GM21528 (cell line): ENCODE measurements around the gene GALNT1.

ENCODE experiments used
- ATAC-seq: cut with Tn5 transposase; IDR thresholded peaks from one replicate; pipeline ENCODE4 v1.9.1; 2021; ENCODE audit warnings: mild to moderate bottlenecking, moderate library complexity; ENCODE audit not compliant: unreplicated experiment, low FRiP score

GALNT1 gene

DNA sequence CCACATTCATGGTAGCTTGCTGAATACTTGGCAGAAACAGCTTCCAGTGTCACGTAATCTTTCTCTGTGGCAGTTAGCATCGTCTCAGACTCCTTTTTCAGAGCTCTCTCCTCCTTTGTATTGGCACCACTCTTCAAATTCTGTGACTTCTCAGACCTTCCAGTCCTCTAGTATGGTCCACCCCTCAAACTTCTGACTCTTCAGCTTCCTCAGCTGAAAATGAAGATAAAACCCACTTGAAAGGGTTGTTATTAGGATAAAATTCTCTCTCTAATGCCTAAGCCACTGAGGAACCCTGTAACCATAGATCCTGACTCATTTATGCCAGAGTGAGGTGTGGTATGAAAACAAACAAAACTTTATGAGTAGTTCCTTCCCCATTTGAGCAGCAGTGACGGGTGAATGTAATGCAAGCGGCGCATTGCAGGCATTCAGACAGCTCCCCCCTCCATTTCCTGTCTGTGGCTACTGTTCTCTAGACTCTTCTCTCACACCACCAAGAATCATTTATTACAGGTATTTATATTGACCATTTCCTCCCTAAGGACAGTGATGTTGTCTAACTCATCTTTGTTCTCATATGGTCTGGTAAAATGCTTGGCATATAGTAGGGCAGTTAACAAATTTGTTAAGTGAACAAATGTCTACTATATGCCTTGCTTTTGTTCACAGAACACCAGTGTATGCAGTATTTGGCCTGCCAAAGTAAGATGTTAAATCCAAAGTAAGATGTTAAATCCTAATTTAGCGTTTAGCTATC is 35.3 kb downstream of the GALNT1 start:
- ATAC-seq, result peak; percentile 98

DNA sequence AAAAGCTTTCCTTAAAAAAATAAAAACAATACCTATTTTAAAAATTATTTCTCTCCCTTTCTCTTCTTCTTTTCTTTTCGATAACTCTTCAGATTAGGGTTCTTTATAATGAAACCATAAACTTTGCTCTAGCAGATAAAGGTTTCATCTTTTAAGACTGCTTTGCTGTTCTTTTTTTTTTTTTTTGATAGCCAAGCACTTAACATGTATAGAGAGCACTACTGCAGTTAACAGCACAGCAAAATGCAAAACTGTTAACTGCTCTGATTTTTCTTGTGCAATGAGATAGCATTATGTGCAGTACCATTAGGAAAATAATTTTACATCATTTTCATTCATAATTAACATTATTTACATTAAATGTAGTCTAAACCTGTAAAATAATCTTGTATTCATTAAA is 36.3 kb downstream of the GALNT1 start:
- ATAC-seq, result no peak

DNA sequence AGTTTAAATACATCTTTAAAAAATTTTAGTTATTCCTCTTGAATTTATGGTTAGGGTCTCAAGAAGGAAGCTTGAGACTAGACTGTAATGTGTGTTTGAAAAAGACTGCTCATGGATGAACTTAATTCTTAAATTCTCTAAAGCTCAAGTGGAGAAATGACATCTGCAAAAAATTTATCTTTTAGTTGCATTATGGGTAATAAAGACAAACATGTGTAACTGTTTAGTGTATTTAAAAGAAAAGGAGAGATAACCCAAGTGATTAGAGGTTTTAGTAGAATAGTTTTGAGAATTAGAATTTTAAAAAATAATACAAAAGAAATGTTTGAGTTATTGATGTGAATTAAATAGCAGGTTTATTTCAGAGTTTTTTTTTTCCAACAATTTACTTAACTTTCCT is 36.7 kb downstream of the GALNT1 start:
- no peak for ATAC-seq

DNA sequence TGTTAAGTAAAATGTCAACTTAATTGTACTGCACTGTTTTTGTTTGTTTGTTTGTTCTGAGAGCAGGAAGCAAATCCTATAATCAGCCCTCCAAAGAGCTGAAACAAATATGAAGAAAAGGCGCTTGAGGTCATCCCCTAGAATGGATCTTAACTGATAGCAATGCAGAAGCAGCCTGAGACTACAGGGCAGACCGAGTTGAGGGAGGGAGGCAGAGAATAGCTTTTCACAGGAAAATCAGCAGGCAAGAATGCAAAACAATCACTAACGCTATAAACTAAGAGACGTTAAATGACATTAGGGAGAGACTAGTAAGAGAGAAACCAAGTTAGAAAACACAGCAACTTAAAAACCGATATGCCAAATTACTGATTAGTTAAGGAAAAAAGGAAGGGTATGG is 37.2 kb downstream of the GALNT1 start:
- no peak for ATAC-seq

DNA sequence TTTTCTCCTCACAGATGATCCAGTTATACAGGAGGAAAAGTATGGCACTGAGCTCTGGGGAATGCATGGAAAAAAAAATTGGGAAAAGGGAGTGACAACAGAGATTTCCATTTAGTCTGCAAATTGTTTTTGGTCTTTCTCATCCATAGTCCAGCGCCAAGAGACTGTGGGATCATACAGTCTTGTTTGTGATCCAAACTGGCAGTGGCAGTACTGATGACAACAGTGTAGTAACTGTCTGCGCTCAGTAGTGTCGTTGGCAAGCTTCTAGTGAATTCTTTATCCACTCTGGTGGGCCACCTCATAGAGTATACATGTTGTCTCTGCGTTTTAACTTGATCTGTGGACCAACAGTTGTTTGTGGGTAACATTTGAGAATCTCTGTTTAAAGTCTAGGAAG is 37.9 kb downstream of the GALNT1 start:
- ATAC-seq, result no peak

DNA sequence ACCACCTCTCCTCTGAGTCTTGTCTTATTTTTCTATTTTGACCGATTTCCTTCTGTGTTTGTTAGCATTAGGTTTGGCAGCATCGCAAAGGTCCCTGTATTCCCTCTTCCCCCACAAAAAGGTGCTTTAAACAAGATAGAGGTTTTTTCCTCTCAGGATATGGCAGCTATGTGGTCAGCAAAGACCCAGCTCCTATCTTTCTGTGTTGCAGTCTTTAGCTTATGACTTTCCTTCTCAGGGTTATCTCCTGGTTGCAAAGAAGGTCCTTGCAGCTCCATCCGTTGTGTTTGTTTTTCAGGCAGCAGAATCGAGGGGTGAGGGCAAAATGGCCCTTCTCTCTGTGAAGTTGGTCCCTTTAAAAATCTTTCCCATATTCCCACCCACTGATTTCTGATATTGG is 38.4 kb downstream of the GALNT1 start:
- no peak for ATAC-seq

DNA sequence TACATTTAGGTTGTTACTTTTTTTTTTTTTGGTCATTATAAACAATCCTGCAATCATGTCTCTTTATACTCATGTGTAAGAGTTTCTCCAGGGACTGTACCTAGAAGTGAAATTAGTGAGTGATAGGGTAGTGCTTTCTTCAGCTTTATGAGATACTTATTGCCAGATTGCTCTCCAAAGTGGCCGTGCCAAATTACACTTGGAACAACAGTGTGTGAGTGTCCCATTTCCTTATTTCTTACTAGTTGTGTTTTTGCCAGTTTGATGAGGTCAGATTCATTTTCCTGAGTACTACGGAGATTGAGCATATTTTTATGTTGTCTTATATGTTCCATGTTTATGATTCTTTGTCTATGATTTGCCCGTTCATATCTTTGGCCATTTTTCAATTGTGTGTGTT is 39.2 kb downstream of the GALNT1 start:
- no peak for ATAC-seq

DNA sequence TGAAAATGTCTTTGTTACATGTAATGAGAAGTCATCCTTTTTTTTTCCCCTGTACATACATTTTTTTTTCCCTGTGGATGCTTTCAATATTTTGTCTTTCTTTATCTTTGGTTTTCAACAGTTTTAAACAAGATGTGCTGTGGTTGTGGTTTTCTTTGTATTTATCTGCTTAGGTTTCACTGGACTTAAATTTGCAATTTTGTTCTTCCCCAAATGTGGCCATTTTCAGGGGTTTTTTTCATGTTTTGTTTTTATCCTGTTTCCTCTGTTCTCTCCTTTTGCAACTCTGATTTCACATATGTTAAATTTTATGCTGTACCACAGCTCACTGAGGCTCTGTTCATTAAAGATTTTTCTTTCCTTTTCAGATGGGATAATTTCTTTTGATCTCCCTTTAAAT is 41.7 kb downstream of the GALNT1 start:
- ATAC-seq, result no peak

DNA sequence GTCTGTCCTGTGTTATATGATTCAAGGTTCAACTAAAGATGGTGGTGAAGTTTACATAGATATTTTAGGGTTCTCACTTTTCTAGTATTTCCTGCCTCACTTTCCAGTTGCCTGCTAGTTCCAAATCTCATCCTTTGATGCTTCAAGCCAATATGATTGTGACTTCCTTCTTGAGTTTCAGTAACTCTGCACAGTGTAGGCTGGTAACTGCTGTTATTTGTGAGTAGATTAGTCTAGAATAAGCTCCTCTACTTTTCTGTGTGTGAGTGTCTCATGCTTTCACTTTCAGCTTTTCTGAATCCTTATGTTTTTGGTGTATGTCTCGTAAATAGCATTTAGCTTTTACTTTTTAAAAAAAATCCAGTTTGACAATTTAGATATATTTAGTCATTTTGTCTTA is 42.6 kb downstream of the GALNT1 start:
- ATAC-seq, result peak; percentile 81

DNA sequence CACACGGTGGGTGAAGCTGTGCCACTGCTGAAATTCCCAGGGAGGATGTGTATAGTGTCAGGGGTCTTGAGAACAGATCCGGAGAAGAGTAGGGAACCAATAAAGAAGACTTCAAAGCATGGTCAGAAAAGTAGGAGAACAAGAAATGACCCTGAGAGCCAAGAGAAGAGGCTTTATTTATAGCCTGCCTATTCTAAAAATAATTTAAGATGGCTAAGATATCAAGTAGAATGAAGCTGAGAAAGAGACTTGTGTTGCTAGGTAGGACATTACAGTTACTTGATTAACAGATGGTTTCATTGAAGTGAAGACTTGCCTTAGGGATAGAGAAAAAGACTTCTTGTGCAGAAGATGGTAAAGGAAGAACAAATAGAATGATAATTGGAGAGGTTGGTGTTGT is 43.7 kb downstream of the GALNT1 start:
- ATAC-seq, result no peak

DNA sequence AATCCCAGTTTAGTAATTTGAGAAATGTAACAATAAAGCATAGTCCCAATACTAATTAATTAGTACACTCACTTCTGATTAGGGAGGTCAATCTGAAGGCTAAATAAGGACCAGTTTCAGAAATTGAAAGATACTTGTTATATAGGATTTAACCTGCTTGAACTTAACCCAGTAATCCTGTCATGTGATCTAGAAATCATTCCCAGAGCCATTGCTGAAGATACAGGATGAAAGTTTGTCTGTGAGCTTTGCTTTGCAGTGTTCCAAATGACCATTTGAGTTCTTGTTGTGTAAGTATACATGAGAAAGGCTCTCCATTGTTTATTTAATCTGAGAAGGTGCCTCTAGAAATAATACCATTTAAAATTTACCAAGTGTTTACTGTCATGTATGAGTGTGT is 52.2 kb downstream of the GALNT1 start:
- no peak for ATAC-seq

DNA sequence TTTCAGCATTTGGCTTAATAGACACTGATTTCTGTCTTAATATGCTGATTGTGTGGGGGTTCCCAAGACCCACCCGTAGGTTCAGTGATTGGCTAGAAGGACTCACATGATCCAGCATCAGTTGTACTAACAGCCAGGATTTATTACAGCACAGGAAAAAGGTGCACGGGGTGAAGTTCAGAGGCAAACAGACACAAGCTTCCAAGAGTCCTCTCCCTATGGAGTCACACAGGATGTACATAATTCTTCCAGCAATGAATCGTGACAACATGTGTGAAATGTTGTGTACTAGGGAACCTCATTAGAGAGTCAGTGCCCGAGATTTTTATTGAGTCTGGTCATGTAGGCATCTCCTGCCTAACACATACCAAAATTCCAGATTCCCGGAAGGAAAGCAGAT is 52.8 kb downstream of the GALNT1 start:
- ATAC-seq, result no peak

DNA sequence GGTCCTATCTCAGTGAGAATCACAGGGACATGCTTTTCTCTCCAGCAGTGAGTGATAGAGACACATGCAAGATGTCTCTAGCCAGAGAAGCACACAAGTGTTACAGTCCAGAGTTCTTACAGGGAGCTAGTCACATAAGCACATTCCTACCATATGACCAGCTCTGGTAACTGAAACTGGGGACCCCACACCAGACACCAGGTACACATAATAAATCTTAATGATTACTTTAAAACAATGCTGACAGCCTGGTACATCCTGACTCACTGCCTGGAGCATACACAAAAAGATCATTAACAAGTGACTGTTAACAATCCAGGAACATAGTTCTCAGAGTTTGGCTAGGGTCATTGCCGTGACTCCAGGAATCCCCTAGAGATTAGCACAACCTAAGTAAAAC is 53.6 kb downstream of the GALNT1 start:
- ATAC-seq, result no peak

DNA sequence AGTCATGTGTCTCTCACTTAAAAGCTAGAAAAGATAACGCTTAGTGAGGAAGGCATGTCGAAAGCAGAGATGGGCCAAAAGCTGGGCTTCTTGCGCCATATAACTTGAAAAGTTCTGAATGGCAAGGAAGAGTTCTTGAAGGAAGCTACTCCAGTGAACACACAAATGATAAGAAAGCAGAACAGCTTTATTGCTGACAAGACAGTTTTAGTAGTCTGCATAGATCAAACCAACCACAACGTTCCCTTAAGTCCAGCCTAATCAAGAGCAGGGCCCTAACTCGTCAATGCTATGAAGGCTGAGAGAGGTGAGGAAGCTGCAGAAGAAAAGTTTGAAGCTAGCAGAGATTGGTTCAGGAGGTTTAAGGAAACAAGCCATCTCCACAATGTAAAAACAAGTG is 55.7 kb downstream of the GALNT1 start:
- ATAC-seq, result no peak

DNA sequence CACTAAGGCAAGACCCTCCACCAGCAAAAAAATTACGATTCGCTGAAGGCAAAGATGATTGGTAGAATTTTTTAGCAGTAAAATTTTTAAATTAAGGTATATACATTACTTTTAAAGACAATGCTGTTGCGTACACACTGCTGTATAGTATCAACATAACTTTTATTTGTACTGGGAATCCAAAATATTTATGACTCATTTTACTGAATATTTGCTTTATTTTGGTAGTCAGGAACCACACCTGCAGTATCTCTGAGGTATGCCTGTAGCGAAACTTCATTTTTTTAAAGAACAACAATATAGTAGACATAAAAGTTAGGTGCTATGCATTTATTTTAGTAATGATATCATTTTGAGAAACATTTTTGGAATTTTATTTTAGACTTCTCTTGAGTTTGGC is 57.8 kb downstream of the GALNT1 start:
- no peak for ATAC-seq

DNA sequence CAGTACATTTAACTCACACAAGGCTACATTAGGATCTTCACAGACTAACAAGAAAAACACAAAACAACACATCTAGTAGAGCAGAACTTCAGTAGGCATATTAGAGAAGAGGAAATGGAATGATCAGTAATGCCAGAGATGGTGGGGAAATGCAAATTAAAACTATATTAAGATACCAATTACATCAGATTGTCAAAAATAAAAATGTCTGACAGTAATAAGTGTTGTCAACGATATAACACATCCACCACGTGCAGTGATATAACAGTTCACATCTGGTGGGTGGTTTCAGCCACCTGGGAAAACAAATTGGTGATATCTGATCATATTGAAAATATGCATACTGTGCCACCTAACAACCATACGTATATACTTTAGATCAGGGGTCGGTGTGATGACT is 59.9 kb downstream of the GALNT1 start:
- ATAC-seq, result no peak

DNA sequence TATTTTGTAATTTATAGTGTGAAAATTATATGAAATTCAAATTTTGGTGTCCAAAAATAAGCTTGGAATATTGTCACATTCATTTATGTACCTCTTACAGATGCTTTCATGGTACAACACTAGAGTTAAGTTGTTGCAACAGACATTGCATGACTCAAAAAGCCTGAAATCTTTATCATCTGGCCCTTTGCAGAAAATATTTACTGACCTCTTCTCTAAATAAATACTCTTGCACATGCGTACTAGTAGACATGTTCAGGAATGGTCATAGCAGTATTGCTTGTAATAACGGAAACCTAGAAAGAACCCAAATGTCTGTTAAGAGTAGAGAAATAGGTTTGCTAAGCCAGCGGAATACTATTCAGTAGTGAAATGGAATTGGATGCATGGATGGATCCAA is 60.4 kb downstream of the GALNT1 start:
- no peak for ATAC-seq

DNA sequence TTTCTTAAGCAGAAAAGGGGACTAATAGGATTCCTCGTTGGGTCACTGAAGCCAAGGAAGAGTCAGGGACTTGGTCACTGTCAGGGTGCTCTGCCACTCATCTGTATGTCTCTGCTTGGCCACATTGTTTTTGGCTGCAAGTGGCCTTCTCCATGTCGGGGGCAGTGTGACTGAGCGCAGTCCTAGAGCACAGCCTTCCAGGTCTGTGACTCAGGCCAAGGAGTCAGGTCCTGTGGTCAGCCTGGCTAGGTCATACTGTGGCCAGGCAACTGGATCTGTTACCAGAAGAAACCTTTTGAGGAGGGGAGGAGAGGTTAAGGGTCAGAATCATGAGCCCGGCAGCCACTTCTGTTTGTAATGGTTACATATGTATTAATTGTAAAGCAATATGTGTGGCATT is 61.3 kb downstream of the GALNT1 start:
- ATAC-seq, result no peak

DNA sequence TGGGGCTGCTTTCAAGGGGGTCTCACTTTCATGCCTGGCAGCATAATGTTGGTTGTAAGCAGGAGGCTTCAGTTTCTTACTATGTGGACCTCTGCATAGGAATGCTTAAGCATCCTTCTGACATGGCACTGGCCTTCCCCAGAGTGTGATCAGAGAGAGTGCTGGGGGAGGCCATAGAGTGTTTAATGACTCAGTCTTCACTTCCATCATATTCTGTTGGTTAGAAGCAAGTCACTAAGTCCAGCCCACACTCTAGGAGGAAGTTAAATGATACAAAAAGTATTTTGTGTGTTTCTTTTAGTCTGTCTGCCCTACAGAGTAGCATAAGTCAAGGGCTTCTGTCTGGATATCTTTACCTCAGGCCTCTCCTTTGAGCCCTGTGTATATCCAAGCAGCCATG is 64.9 kb downstream of the GALNT1 start:
- ATAC-seq, result no peak

DNA sequence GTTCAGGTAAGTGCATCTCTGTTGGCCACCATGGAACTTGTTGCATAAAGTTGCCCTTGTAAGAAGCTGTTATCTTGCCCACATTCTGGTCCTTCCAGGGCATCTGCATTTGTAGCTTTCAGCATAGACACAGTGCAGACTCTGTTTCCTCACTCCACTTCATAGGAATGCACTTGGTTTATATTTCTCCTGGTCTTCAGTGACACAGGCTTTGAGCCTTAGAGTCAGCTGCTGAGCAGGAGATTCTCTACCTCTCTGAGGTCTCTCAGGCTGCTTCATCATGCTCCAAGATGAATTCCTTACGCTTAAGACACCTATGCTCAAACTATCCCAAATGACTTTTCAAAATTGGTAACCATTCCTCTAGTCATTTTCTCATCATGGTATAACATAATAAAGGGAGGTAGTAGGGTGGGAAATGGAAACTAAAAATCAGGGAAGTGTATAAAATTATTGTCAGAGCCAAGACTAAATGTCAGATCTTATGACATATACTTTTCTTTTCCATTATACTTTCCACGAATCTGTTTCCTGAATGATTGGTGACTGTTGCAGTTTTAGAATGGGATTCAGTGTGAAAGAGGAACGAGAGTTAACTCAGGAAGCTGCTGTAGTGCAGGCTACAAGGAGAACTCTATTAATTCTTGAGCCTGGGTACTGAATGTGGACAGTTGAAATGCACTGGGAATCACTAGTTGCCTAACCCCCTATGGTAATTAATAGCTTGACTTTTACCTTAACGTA is 72.0 kb downstream of the GALNT1 start:
- no peak for ATAC-seq

DNA sequence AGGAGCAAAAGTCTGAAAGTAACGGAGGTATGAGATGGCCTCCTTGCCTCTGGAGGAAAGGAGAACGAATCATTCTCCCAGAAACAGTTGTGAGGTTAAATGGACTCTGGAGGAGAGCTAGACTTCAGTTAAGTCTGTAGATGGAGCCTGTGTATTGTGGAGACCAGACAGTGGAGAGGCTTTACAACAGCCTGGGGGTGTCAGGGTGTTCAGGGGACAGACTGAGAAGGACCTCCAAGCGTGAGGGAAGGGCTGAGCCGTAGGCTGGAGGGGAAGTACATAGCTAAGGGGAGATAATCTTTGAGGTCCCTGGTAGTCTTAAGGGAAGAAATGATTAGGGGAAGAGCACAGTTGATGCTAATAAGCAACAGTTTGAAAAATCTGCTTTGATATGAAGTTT is 76.6 kb downstream of the GALNT1 start:
- no peak for ATAC-seq

DNA sequence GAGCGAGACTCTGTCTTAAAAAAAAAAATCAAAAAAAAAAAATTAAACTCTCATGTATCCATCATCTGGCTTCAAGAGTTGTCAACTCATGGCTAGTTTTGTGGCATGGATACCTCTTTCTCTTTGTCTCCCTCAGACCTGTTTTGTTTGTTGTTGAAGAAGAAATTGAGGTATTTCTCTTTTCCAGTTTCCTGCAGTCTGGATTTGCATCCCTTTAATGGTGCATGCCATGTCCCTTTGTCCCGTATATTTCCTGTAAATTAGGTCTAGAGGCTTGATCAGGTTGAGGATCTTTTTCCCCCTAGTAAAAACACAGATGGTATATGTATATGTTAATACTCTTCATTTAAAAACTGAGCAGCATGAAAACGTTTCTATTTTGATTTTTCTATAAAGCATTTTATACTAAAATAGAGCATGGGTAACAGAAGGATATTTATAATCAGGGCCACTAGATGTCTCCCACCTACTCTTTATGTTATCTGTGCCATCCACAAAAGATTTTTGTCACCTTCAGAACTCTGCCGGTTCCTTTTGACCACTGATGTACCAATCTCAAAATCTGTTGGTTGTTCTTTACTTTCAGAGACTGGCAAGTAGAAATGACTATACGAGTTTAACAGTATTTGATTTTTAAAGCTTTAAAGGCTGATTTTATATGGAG is 80.1 kb downstream of the GALNT1 start:
- no peak for ATAC-seq
